Activated CD8-positive, alpha-beta T cell treated with anti-CD3 and anti-CD28 coated beads, Interleukin-2, amount 10 ng/mL, durations not matched to agents 7 days and 5 days (primary cell): ENCODE results near the gene GPR158. TPM values are rescaled to one million over a fixed set of nuclear protein-coding genes. Genes with fewer than 3 reads are reported as not detected.
"Not testable (repeated sequence)": the region's sequence is repeated elsewhere in the genome, so short reads cannot be mapped to it uniquely, and the experiment has no call there.

Source experiments
- ATAC-seq: fragments of 150-1000 bp; cut with Tn5 transposase; one replicate; pipeline ENCODE4 v1.10.0; 2021; ENCODE audit warnings: moderate library complexity
- CTCF ChIA-PET: fragments of 350-600 bp; sonication (Branson Sonifier 250); formaldehyde crosslinking; loops from one replicate; lab custom pipeline; 2021; ENCODE audit warnings: antibody characterized with exemption; lab: Charles Lee
- POLR2A ChIA-PET: fragments of 350-600 bp; sonication (Branson Sonifier 250); formaldehyde crosslinking; loops from one replicate; lab custom pipeline; 2021; ENCODE audit warnings: antibody characterized with exemption; lab: Charles Lee
- DNase-seq: peaks from one replicate; pipeline ENCODE4 v3.0.0-alpha.2; 2020
- H3K27ac Mint-ChIP-seq: one replicate; pipeline ENCODE4 v1.8.0; 2021; ENCODE audit warnings: mild to moderate bottlenecking, mixed read lengths
- H3K27me3 Mint-ChIP-seq: one replicate; pipeline ENCODE4 v1.8.0; 2021; ENCODE audit warnings: low read depth, mixed read lengths
- H3K36me3 Mint-ChIP-seq: one replicate; pipeline ENCODE4 v1.8.0; 2021; ENCODE audit warnings: low read depth, mixed read lengths
- H3K4me1 Mint-ChIP-seq: one replicate; pipeline ENCODE4 v1.8.0; 2021; ENCODE audit warnings: low read depth, mixed read lengths
- H3K4me3 Mint-ChIP-seq: one replicate; pipeline ENCODE4 v1.8.0; 2021; ENCODE audit warnings: mild to moderate bottlenecking, mixed read lengths
- H3K9me3 Mint-ChIP-seq: one replicate; pipeline ENCODE4 v1.8.0; 2022; ENCODE audit warnings: mixed read lengths; ENCODE audit not compliant: insufficient read depth
- total RNA-seq, 2 experiments: library from RNA; stranded (reverse); gene quantifications; one replicate each; pipeline ENCODE4 v1.2.3, GENCODE V29; 2021

GPR158 gene
- total RNA-seq, 2 experiments from 2014 or later = not detected

DNA sequence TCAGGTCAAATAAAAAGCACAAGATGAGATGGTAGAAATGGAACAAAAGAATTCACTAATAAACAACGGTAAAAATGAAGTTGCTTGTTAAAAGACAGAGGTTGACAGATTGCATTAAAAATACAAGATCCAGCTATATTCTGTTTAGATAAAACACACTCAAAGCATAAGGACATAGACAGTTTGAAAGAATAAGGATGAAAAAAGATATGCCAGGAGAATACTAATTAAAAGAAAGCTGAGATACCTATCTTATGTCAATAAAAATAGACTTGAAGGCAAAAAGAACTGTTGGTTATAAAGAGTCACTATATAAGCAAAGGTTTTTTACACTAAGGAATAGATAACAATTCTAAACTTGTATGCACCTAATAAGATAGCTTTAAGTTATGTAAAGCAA, 105.3 kb downstream of the GPR158 start:
- DNase-seq (no peak), ATAC-seq (no peak)
- POLR2A ChIA-PET = no interaction called here
- Mint-ChIP-seq H3K4me1 (no peaks in the 10 kb centered on the region), H3K4me3 (no peak overlapping the region), H3K9me3 (peaks cover 12% of the 10 kb centered on the region), H3K27ac (no peak overlapping the region), H3K27me3 (no peaks in the 10 kb centered on the region), H3K36me3 (no peaks in the 10 kb centered on the region)
- CTCF ChIA-PET = no interaction called here

DNA sequence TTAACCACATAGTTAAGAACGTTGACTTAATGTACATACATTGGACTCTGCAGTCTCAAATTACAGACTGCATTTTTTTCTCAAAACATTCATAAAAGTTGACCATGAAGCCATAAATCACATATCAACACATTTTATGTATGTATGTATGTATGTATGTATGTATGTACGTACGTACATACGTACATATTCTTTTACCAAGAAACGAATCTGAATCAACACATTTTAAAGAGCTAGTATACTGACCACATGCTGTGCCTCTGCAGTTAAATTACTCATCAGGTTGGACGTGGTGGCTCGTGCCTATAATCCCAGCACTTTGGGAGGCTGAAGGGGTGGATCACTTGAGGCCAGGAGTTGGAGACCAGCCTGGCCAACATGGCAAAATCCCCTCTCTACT, 105.8 kb downstream of the GPR158 start:
- Mint-ChIP-seq H3K27ac (no peak overlapping the region), H3K36me3 (no peaks in the 10 kb centered on the region), H3K4me3 (no peak overlapping the region), H3K9me3 (peaks cover 12% of the 10 kb centered on the region), H3K27me3 (no peaks in the 10 kb centered on the region), H3K4me1 (no peaks in the 10 kb centered on the region)
- ChIA-PET CTCF (no interaction called here), POLR2A (no interaction called here)
- DNase-seq (no peak), ATAC-seq (no peak)

DNA sequence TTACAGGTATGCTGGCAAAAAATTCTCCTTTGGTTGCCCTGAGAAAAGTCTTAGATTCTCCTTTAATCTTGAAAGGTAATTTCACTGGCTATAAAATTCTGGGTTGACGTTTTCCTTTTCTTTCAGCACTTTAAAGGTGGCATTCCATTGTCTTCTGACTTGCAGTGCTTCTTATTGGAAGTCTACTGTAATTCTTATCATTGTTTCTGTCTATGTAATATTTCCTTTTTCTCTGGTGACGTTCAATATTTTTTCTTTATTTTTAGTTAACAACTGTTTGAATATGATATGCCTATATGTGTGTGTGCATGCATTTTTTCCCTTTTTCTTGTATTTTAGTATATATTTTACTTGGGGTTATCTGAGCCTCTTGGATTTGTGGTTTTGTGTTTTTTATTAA, 111.0 kb downstream of the GPR158 start:
- POLR2A ChIA-PET = no interaction called here
- H3K27me3 Mint-ChIP-seq = no peaks in the 10 kb centered on the region
- no peak overlapping the region for H3K4me3 Mint-ChIP-seq

DNA sequence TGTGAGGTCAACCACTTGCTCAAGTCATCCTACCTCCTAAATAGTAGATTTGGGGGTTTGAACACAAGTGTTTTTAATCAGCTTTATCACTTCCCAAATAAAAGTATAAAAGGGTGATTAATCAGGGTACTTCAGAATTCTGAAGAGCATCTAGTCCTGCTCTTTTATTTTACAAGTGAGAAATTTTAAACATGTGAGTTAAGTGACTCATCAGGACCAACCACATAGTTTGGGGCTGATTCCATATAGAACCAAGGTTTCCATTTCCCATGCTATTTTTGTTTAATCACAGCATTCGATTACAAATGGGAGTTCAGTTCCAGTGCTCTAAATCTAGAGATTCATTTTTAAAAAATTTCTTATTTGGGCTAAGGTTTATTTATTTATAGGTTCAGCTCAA, 113.4 kb downstream of the GPR158 start:
- H3K9me3 Mint-ChIP-seq = peaks cover 4% of the 10 kb centered on the region
- ATAC-seq = no peak
- H3K4me1 Mint-ChIP-seq = no peaks in the 10 kb centered on the region
- no peaks in the 10 kb centered on the region for H3K36me3 Mint-ChIP-seq
- no peak overlapping the region for H3K27ac Mint-ChIP-seq
- CTCF ChIA-PET = no interaction called here
- POLR2A ChIA-PET = no interaction called here
- no peak overlapping the region for H3K4me3 Mint-ChIP-seq
- no peaks in the 10 kb centered on the region for H3K27me3 Mint-ChIP-seq
- no peak for DNase-seq

More for the DNA sequence above, 111.0 kb downstream of the GPR158 start:
- CTCF ChIA-PET = no interaction called here
- no peak for DNase-seq
- Mint-ChIP-seq H3K36me3 (no peaks in the 10 kb centered on the region), H3K4me1 (no peaks in the 10 kb centered on the region), H3K9me3 (peaks cover 4% of the 10 kb centered on the region), H3K27ac (no peak overlapping the region)
- no peak for ATAC-seq

DNA sequence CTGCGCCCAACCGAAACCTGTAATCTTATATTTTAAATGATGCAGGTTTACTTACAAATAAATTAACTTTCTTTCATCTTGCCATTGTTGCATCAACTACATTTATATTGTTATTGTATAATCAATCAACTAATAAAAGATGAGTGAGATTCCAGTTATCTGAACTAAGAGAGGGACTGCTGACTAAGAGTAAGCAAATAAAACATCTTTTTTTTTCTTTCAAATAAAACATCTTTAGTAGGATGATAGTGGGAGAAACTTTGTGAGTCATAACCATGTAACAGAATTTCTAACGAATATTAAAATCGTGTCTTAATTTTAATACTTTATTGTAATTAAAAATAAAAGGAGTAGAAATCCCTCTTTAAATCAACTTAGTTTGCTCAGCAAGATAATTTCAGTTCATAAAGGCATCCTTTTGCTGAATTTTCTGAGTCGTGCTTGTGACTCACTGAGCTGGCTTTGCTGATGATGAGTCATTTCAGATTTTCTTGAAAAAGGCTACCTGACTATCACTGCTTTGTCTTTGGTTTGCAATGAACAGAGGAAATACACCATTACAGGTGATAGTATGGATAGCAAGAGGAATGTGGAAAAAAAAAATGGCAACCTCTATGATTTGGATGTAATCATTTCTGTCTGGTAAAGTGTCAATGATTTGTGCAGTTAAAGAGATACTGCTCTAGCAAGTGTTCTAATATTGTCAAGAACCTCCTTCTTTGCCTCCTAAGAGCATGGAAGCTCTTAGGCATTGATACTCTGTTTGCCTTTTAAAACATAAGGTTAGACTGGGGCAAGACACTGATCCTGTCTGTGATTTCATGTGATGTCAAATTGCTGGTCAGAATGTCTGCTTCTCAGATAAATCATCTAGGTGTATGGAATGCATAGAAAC, 119.5 kb downstream of the GPR158 start:
- Mint-ChIP-seq H3K36me3 (no peaks in the 10 kb centered on the region), H3K27ac (no peak overlapping the region), H3K4me1 (no peaks in the 10 kb centered on the region), H3K27me3 (no peaks in the 10 kb centered on the region), H3K4me3 (no peak overlapping the region), H3K9me3 (peaks cover 4% of the 10 kb centered on the region)
- ChIA-PET POLR2A (no interaction called here), CTCF (no interaction called here)
- DNase-seq (no peak), ATAC-seq (no peak)

DNA sequence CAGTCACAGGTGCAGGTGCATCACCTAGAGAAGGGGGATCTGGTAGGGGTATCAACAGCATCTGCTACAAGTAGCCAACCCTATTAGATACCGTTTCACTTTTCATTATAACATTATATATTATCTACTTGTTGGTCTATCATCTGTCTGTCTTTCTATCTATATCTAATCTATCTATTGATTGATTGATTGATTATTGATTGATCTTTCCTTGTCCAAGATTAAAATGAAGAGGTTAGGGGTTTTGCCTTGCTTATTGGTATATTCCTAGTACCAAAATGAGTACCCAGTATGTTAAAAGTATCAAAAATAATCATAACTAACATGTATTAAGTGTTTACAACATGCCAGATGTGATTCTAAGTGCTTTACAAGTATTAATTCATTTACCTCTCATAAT, 121.5 kb downstream of the GPR158 start:
- H3K4me3 Mint-ChIP-seq = no peak overlapping the region
- H3K9me3 Mint-ChIP-seq = no peaks in the 10 kb centered on the region
- H3K27ac Mint-ChIP-seq = no peak overlapping the region
- no peaks in the 10 kb centered on the region for H3K36me3 Mint-ChIP-seq
- no peaks in the 10 kb centered on the region for H3K27me3 Mint-ChIP-seq
- DNase-seq (no peak), ATAC-seq (no peak)
- ChIA-PET POLR2A (no interaction called here), CTCF (no interaction called here)
- H3K4me1 Mint-ChIP-seq = no peaks in the 10 kb centered on the region

DNA sequence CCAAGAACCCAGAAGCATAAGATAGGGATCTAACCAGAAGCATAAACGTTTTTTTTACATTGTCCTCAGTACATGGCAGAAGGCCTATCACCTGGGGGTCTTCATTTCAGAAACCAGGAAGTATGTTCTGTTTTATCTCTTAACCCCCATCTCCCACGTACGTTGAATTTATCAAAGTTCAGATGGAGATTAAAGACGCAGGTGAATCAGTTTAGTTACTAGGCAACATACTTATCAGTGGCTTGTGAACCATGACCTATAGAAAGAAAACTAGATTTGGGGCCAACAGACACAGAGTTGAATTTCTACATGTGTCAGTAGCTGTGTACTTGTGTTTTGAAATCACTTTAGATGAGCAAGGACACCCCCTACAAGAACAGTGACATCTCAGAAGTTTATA, 122.7 kb downstream of the GPR158 start:
- POLR2A ChIA-PET = no interaction called here
- H3K4me3 Mint-ChIP-seq = no peak overlapping the region

DNA sequence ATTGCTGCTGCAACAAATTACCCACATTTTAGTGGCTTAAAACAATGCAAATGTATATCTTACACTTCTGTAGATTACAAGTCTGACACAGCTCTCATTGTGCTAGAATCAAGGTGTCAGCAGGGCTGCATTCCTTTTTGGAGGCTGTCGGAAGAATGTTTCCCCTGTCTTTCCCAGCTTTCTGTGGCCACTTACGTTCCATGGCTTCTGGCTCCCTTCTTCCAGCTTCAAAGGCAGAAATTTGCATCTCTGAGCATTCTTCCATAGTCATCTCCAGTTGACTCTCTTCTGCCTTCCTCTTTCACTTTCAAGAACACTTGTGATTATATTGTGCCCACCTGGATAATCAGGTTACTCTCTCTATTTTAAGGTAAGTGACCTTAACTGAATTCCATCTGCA, 125.3 kb downstream of the GPR158 start:
- Mint-ChIP-seq H3K27me3 (no peaks in the 10 kb centered on the region), H3K36me3 (no peaks in the 10 kb centered on the region), H3K9me3 (no peaks in the 10 kb centered on the region), H3K4me3 (no peak overlapping the region), H3K4me1 (no peaks in the 10 kb centered on the region), H3K27ac (no peak overlapping the region)
- ChIA-PET POLR2A (no interaction called here), CTCF (no interaction called here)
- DNase-seq (no peak), ATAC-seq (no peak)

More for the DNA sequence above, 122.7 kb downstream of the GPR158 start:
- Mint-ChIP-seq H3K9me3 (no peaks in the 10 kb centered on the region), H3K4me1 (no peaks in the 10 kb centered on the region), H3K27ac (no peak overlapping the region), H3K36me3 (no peaks in the 10 kb centered on the region), H3K27me3 (no peaks in the 10 kb centered on the region)
- DNase-seq = no peak
- CTCF ChIA-PET = no interaction called here
- ATAC-seq = no peak

DNA sequence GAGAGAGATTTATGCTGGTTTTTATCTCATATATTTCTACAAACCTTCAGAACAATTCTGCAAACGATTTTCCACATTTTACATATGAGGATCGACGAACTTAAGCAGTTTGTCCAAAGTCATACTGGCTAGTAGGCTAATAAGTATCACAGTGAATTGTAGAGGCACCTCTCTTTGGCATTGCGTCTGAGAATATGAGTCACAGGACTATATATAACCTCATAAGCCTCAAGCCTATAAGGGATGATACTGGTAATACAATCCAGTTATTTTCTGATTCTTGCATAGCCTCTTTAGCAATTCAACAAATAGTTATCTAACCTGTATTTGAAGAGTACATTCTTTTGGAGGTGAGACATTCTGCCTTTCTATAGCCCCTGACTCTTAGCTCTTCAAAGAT, 129.8 kb downstream of the GPR158 start:
- CTCF ChIA-PET = no interaction called here

DNA sequence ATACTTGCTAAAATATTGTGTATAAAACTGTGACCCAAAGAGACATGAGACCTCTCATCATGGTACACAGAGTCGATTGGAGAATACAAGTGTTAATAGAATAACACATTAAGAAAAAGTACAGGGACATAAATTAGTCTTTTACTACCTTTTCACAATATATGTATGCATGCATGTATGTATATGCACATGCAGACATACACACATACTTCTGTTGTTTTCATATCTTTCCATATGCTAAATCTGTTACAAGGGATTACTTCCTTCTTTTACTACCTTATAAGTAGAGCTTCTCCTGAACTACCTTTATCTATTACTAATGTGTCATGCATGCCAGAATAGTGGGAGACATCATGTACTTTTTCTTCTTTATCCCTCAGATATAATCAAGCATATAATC, 131.6 kb downstream of the GPR158 start:
- DNase-seq (no peak), ATAC-seq (no peak)
- no peak overlapping the region for H3K27ac Mint-ChIP-seq
- H3K27me3 Mint-ChIP-seq = no peaks in the 10 kb centered on the region
- no peak overlapping the region for H3K4me3 Mint-ChIP-seq
- no peaks in the 10 kb centered on the region for H3K36me3 Mint-ChIP-seq
- ChIA-PET CTCF (no interaction called here), POLR2A (no interaction called here)
- H3K9me3 Mint-ChIP-seq = no peaks in the 10 kb centered on the region
- H3K4me1 Mint-ChIP-seq = no peaks in the 10 kb centered on the region

More for the DNA sequence above, 129.8 kb downstream of the GPR158 start:
- DNase-seq (no peak), ATAC-seq (no peak)
- H3K4me3 Mint-ChIP-seq = no peak overlapping the region
- no peaks in the 10 kb centered on the region for H3K4me1 Mint-ChIP-seq
- no peak overlapping the region for H3K27ac Mint-ChIP-seq
- POLR2A ChIA-PET = no interaction called here
- H3K9me3 Mint-ChIP-seq = no peaks in the 10 kb centered on the region
- H3K27me3 Mint-ChIP-seq = no peaks in the 10 kb centered on the region
- no peaks in the 10 kb centered on the region for H3K36me3 Mint-ChIP-seq

DNA sequence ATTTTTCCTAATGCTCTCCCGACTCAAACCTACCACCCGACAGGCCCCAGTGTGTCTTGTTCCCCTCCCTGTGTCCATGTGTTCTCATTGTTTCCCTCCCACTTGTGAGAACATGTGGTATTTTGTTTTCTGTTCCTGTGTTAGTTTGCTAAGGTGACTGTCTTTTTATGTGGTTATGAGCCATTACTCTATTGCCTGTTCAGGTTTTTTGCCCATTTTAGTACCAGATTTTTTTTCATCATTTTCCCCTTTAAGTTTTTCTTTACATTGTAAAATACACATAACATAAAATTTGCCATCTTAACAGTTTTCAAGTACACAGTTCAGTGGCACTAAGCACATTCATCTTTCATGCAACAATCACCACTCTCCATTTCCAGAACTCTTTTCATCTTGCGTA, 133.5 kb downstream of the GPR158 start:
- POLR2A ChIA-PET = no interaction called here
- no peak for DNase-seq
- Mint-ChIP-seq H3K4me3 (no peak overlapping the region), H3K27ac (no peak overlapping the region), H3K4me1 (no peaks in the 10 kb centered on the region), H3K9me3 (no peaks in the 10 kb centered on the region), H3K36me3 (no peaks in the 10 kb centered on the region), H3K27me3 (no peaks in the 10 kb centered on the region)
- ATAC-seq = no peak
- CTCF ChIA-PET = no interaction called here

DNA sequence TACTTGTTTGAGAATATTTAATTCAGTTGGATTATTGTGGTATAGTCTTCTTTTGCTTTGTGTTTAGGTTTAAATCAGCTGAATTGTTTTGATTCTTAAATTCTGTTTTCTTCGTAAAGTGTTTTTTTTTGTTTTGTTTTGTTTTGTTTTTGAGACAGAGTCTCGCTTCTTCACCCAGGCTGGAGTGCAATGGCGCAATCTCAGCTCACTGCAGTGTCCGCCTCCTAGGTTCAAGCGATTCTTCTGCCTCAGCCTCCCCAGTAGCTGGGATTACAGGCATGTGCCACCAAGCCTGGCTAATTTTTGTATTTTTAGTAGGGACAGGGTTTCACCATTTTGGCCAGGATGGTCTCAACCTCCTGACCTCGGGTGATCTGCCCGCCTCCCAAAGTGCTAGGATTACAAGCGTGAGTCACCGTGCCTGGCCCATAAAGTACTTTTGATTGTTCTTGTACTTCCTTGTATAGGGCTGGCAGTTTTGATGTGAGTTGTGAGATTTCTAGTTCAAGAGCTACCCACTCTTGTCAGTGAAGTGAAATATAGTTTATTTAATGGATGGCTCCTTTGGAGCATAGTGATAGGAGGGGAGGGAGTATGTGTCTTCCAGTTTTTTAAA, 142.9 kb downstream of the GPR158 start:
- ATAC-seq, H3K27me3 Mint-ChIP-seq, CTCF ChIA-PET, H3K4me1 Mint-ChIP-seq, H3K27ac Mint-ChIP-seq, H3K4me3 Mint-ChIP-seq, POLR2A ChIA-PET, H3K36me3 Mint-ChIP-seq, DNase-seq: not testable (repeated sequence)
- peaks cover 10% of the 10 kb centered on the region for H3K9me3 Mint-ChIP-seq
